NCI-H2171 treated with DMSO at 0.1 percent for 48 hours (cell line): ENCODE results near the gene BFSP1.

Experiments used
- DNase-seq: peaks from one replicate; lab custom pipeline; 2025; lab: John Stamatoyannopoulos, UW

Gene BFSP1

DNA sequence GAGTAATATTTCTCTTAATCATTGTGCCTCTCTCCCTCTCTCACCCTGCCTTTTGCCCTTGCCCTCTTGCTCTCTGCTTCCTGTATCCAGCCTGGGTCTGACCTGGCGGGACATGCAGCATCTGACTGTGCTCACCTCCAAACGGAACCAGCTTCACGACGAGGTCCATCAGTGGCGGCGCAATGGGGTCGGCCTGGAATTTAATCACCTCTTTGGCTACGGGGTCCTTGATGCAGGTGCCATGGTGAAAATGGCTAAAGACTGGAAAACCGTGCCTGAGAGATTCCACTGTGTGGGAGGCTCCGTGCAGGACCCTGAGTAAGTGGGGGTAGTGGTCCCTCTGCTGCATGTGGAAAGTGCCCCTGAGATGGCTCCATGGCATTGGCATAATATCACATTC is 65.9 kb downstream of the BFSP1 start:
- no peak for DNase-seq

- DNase-seq, result no peak
Measured at GRCh38 chr20:17463711-17464110, 67.5 kb downstream of the BFSP1 start.

GRCh38 chr20:17461941-17462340 is 69.2 kb downstream of the BFSP1 start:
- no peak for DNase-seq

- DNase-seq, result no peak
Measured at GRCh38 chr20:17460119-17460518, 71.1 kb downstream of the BFSP1 start.

DNA sequence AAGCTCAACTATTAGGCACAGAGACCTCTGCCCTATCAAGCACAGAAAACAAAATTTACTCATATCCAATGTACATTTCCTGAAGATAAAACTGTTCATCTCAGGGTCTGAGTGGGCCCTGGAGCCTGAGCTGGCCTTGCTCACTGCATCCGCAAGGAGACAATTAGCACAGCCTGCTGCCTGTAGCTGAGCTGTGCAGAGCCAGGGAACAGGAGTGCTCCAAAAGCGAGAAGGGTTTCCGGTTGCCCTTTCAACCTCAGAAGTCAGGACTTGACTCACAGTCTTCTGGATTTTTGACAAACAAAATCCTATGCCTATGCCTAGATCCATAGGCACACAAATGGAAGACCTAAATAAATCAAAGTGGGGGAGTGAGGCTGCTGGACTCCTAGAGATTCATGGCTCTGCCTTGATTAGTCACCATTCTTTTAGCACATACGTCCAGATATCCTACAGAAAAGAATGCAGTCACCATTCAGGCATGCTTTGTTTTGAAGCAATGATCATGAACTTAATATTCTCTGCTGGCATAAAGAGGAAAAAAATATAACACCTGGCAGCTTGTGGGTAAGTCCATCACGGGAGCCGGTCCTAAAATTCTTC is 73.5 kb downstream of the BFSP1 start:
- no peak for DNase-seq

DNA sequence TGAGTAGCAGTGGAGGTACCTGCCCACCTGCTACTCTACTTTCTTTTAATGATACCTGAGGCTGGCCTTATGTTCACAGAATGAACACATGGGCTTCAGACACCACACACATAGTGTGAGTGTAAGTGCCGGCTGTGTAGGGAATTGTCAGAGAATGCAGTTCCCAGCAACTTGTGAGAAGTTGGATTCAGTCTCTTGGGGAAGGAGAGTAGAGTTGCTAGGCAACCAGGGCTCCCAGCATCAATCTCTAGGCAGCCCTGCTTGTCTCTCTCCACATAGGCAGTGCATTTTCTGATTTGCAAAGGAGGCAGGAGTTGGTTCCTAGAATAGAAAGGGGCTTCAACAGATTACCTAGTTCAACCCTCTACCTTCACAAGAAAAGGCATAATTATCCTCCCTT is 74.1 kb downstream of the BFSP1 start:
- no peak for DNase-seq

DNA sequence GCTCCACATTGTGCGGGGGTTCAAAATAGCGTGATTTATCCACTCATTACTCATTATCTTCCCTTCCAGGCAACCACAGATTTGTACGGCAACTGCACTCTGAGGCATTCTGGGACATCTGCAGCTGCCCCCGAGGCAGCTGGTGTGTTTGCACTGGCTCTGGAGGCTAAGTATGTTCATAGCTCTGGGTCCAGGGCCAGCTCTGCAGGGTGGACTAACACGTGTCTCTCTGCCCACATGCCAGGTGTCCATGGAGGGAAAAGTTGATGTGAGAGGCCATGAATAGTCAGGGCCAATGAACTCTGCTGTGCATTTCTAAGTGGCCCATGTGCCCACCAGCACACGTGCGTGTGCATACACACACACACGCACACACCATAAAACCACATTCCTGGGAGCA is 74.9 kb downstream of the BFSP1 start:
- DNase-seq, result no peak

DNA sequence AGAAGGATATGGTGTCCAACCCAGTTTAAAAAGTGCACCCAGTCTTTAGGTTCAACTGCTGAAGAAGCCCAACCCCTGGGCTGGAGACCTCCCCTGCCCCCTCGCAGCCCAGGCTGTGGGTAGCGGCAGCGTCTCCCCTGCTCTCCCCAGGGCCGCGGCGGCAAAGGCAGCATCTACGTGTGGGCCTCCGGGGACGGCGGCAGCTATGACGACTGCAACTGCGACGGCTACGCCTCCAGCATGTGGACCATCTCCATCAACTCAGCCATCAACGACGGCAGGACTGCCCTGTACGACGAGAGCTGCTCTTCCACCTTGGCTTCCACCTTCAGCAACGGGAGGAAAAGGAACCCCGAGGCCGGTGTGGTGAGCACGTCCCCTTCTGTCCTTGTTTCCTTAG is 77.6 kb downstream of the BFSP1 start:
- DNase-seq, result no peak

- DNase-seq, result no peak
Measured at GRCh38 chr20:17452441-17452840, 78.7 kb downstream of the BFSP1 start.

DNA sequence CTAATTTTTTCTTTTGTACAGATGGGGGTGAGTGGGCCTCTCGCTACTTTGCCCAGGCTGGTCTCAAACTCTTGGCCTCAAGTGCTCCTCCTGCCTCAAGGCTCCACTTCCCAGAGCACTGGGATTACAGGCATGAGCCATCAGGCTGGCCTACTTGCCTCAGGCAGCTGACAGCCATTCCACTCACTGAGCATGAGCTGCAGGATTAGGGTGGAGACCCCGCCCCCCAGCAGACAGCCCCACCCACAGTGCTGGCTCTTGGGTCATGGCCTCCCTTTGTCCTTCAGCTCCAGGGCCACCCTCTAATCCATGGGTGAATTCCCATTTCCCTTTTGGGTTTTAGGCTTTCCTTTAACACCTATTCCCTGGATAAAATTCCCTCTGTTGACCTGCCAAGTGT is 82.1 kb downstream of the BFSP1 start:
- DNase-seq, result no peak

GRCh38 chr20:17448071-17448470 is 83.1 kb downstream of the BFSP1 start:
- DNase-seq, result no peak

GRCh38 chr20:17446171-17446570 is 85.0 kb downstream of the BFSP1 start:
- no peak for DNase-seq

- DNase-seq, result no peak
Measured at GRCh38 chr20:17445543-17445942, 85.6 kb downstream of the BFSP1 start.

DNA sequence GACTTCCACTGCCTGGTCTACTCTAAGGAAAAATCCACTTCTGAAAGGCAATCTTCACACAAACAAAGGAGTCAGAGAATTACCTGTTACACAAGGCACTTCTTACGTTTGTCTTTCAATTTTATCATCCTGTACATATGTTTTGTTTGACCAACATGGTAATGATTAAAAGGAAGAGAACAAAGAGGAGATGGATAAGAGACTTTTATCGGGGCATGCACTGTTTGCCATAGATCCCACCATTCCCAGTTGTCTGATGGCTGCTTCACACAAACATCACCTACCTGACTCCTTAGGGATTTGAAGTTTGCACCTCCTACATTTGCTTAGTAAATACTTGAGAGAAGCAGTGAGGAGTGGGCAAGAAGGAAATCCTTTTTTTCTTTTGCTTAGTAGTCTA is 87.1 kb downstream of the BFSP1 start:
- no peak for DNase-seq
